ENCODE data around the gene CPED1.

GRCh38 chr7:121008816-121009215 lies 20.3 kb downstream of the CPED1 start:
- TF ChIP-seq CTCF (tag by site-specific recombination; IDR thresholded peaks at IDR 0.05): no peak
- TF ChIP-seq ZBTB10 (tag by site-specific recombination; IDR thresholded peaks at IDR 0.05): no peak
- TF ChIP-seq IKZF3 (tag by site-specific recombination; IDR thresholded peaks at IDR 0.05): no peak
- TF ChIP-seq ZFP69B (tag by site-specific recombination; IDR thresholded peaks at IDR 0.05): no peak
